ENCODE data around the gene GLG1.

GLG1 gene

DNA sequence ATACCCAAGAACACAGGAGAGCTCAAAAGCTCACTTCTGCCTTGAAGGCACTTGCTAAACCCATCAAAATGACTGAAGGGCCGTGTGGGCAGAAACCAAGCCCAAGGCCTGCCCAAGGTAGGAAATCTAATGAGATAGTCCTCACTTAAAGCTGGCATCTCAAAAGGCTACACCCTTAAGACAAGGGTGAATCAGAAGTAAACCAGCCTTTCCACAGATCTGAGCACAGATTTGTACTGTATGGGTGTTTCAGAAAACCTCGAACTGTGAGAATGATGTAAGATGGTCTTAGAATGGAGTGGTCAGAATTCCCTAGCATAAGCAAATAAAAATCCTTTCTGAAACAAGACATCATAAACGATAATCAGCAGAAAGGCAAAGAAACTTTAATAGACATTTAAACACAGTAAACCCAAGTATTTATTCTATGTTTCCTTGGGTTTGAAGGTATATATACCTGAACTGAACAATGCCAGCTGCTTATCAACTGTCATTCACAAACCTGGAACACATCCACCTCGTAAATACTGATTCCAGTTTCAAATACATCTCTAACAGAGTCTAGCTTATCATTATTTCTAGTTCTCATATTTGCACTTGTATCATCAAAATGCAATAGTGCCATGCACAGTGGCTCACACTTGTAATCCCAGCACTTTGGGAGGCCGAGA is 37.8 kb downstream of the GLG1 start:
- peak; percentile 79 for DNase-seq (ENCODE audit: low read depth)
- H3K4me3 ChIP-seq (ENCODE audit: low read depth, low read length): no peak overlapping the region
- TF ChIP-seq, protein P1, sequence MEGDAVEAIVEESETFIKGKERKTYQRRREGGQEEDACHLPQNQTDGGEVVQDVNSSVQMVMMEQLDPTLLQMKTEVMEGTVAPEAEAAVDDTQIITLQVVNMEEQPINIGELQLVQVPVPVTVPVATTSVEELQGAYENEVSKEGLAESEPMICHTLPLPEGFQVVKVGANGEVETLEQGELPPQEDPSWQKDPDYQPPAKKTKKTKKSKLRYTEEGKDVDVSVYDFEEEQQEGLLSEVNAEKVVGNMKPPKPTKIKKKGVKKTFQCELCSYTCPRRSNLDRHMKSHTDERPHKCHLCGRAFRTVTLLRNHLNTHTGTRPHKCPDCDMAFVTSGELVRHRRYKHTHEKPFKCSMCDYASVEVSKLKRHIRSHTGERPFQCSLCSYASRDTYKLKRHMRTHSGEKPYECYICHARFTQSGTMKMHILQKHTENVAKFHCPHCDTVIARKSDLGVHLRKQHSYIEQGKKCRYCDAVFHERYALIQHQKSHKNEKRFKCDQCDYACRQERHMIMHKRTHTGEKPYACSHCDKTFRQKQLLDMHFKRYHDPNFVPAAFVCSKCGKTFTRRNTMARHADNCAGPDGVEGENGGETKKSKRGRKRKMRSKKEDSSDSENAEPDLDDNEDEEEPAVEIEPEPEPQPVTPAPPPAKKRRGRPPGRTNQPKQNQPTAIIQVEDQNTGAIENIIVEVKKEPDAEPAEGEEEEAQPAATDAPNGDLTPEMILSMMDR (IDR thresholded peaks at IDR 0.05; ENCODE audit: control insufficient read depth, extremely low read depth, insufficient read depth): no peak

DNA sequence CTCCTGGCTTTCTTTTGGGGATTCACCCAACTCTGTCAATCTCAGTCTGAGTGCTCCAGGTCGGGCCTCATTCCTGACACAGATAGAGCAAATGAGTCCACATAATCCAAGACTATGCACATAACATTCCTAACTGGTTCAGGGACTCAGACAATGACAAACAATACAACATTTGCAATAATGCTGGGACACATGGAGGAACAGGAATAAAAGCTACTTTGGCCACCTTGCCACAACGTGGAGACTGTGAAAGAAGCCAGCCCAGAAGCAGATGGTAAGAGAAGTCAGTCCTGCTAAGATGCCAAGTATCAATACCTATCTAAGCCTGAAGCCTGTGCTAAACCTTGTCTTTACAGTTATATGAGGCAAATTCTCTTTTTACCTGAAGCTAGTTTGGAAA is 39.0 kb downstream of the GLG1 start:
- no peak for DNase-seq (ENCODE audit: low read depth)
- TF ChIP-seq, protein P1 (IDR thresholded peaks at IDR 0.05; ENCODE audit: control insufficient read depth, extremely low read depth, insufficient read depth): no peak
- H3K4me3 ChIP-seq (ENCODE audit: low read depth, low read length): no peak overlapping the region

DNA sequence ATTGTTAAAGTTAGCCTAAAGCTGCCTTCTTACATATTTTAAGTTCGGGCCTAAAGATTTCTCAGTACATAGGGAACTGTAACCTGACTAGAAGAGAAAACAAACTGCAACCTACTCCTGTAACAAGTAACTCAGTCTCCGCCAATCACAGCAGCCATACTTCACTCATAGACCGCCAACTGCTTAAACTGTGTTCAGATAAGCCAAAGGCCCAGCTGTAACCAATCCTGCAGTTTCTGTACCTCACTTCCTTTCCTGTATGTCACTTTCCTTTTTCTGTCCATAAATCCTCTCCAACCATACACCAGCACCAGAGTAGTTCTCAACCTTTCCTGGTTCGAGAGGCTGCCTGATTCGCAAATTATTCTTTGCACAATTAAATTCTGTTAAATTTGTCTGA is 41.5 kb downstream of the GLG1 start:
- no peak for DNase-seq (ENCODE audit: low read depth)
- TF ChIP-seq, protein P1 (IDR thresholded peaks at IDR 0.05; ENCODE audit: control insufficient read depth, extremely low read depth, insufficient read depth): no peak
- H3K4me3 ChIP-seq (ENCODE audit: low read depth, low read length): no peak overlapping the region

DNA sequence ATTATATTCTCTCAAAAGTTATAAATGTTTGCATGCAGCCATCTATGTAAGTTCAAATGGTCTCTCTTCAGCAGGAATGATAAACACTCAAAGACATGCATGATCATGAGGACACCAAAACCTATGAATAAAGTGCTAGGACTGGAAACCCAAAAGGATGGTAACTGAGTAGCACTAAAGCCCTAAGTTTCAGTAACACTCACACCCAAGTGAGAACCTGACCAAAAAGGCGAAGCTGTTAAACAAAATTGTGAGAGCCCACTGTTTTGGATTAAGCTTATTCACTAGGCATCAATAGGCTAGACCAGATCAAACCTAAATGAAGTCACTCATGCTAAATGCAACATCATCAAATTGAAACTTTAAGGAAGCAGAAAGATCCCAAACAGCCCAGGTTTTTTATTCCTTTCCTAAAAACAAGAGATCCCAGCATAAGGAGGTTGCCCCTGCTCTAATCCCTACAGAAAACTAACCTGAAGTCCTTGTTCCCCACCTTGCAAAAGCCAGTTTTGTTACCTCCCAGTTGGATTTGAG is 42.4 kb downstream of the GLG1 start:
- H3K4me3 ChIP-seq (ENCODE audit: low read depth, low read length): no peak overlapping the region
- DNase-seq (ENCODE audit: low read depth): no peak
- TF ChIP-seq, protein P1 (IDR thresholded peaks at IDR 0.05; ENCODE audit: control insufficient read depth, extremely low read depth, insufficient read depth): no peak

DNA sequence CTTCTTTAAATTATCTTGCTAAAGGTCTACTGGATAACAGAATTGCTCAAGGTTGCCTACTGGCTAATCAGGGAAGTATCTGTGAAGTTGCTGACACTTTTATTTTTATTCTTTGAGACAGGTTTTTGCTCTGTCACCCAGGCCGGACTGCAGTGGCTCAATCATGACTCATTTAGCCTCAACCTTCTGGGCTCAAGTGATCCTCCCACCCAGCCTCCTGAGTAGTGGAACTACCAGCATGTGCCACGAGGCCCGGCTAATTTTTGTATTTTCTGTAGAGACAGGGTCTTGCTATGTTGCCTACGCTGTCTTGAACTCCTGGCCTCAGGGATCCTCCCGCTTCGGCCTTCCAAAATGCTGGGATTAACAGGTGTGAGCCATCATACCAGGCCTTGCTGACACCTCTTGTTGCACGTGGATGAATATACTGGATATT is 43.1 kb downstream of the GLG1 start:
- TF ChIP-seq, protein P1 (IDR thresholded peaks at IDR 0.05; ENCODE audit: control insufficient read depth, extremely low read depth, insufficient read depth): no peak
- no peak for DNase-seq (ENCODE audit: low read depth)
- no peak overlapping the region for H3K4me3 ChIP-seq (ENCODE audit: low read depth, low read length)

DNA sequence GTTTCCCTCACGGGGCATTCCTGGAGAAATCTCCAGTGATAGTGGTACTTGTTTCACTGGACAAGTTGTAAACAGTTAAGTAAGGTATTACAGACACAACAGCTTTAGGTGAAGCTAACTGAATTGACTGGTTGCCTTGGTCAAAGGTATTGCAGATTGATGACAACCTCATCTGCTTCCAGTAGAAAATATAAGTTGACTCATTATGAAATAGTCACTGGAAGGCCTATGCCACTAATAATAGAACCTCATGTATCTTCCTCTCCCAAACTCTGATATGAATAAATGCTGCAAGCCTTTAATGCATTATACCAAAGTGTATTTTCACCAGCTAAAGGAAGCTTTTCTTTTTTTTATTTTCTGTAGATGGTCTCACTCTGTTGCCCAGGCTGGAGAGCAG is 44.8 kb downstream of the GLG1 start:
- no peak overlapping the region for H3K4me3 ChIP-seq (ENCODE audit: low read depth, low read length)
- TF ChIP-seq, protein P1 (IDR thresholded peaks at IDR 0.05; ENCODE audit: control insufficient read depth, extremely low read depth, insufficient read depth): no peak
- no peak for DNase-seq (ENCODE audit: low read depth)

DNA sequence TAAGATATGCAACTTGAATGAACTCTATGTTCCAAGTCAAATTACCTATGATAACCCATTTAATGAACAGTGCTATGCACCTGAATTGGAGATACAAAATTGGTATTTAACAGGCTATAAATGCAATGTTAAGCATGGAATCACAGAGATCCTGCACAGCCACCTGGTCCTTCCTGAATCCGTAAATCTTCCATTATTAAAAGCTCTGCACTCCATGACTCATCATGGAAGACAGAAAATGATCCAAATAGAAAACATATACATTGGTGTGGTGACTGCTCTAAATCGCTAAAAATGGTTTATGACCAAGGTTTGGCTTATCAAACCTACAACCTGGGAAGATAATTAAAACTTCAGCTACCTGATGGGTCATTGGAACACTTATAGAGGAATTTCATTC is 45.3 kb downstream of the GLG1 start:
- DNase-seq (ENCODE audit: low read depth): no peak
- no peak overlapping the region for H3K4me3 ChIP-seq (ENCODE audit: low read depth, low read length)
- TF ChIP-seq, protein P1 (IDR thresholded peaks at IDR 0.05; ENCODE audit: control insufficient read depth, extremely low read depth, insufficient read depth): no peak

All from LNCaP clone FGC (cell line).